ENCODE data around the gene TMEM26.

DNA sequence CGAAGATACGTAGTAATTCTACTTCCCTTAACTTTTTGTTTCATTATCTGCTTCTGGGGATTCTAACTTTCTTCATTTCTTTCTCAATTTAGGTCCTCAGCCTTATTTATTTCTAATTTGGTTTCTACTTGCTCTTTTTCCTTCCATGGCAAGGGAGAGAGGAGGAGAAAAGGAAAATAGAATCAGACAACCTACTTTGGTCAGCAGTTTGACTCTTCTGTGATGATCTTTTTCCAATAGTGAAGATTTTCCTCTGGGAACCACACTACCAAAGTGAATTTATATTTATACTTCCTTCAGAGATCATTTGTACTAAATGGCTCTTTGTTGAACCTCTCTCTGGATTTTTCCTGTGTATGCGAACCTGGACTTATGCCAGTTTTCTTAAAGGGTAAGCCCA, 90.2 kb downstream of the TMEM26 start:
- TF ChIP-seq, protein P1, sequence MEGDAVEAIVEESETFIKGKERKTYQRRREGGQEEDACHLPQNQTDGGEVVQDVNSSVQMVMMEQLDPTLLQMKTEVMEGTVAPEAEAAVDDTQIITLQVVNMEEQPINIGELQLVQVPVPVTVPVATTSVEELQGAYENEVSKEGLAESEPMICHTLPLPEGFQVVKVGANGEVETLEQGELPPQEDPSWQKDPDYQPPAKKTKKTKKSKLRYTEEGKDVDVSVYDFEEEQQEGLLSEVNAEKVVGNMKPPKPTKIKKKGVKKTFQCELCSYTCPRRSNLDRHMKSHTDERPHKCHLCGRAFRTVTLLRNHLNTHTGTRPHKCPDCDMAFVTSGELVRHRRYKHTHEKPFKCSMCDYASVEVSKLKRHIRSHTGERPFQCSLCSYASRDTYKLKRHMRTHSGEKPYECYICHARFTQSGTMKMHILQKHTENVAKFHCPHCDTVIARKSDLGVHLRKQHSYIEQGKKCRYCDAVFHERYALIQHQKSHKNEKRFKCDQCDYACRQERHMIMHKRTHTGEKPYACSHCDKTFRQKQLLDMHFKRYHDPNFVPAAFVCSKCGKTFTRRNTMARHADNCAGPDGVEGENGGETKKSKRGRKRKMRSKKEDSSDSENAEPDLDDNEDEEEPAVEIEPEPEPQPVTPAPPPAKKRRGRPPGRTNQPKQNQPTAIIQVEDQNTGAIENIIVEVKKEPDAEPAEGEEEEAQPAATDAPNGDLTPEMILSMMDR (IDR thresholded peaks at IDR 0.05), result no peak
- TF ChIP-seq ZFX (IDR thresholded peaks at IDR 0.05; ENCODE audit: borderline replicate concordance), result no peak
